Stimulated activated naive CD8-positive, alpha-beta T cell treated with anti-CD3 and anti-CD28 coated beads, Interleukin-15, Interleukin-2, amounts not matched to agents 100 U/mL and 50 U/mL, for 24 hours (primary cell): Measurements from ENCODE around the gene CACNA1F.

Experiments used
- ATAC-seq: fragments of 150-1000 bp; cut with Tn5 transposase; one replicate; pipeline ENCODE4 v1.10.0; 2021
- DNase-seq: peaks from one replicate; pipeline ENCODE4 v3.0.0; 2021

The CACNA1F gene

GRCh38 chrX:49198540-49199314 is 34.4 kb downstream of the CACNA1F start:
- ATAC-seq (no peak), DNase-seq (no peak)

- DNase-seq (no peak), ATAC-seq (no peak)
These were observed 35.5 kb downstream of the CACNA1F start for GRCh38 chrX:49197543-49198087.

GRCh38 chrX:49193542-49193964 is 39.6 kb downstream of the CACNA1F start:
- DNase-seq (no peak), ATAC-seq (no peak)

- ATAC-seq (no peak), DNase-seq (peak; percentile 56)
These were observed 40.3 kb downstream of the CACNA1F start for GRCh38 chrX:49192722-49193328.

DNA sequence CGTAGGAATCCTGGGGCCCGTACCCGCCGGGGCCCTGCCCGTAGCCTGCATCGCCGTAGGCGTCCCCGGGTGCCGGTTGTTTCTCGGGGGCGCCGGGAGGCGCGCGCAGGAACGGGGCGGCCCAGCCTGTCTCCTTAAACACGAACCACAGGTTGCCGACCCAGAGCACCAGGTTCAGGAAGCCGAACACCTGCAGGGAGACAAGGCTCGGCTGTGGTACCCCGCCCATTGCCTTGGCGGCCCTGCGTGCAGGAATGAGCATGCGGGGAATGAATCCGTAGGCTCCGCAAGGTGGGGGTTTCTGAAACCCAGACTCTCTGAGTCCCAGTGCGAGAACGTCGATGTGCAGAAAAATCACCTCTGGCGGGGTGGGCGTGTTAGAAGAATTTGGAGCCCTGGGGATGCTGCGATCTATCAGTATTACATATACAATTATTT is 41.5 kb downstream of the CACNA1F start:
- DNase-seq (peak; percentile 34), ATAC-seq (peak; percentile 8)

DNA sequence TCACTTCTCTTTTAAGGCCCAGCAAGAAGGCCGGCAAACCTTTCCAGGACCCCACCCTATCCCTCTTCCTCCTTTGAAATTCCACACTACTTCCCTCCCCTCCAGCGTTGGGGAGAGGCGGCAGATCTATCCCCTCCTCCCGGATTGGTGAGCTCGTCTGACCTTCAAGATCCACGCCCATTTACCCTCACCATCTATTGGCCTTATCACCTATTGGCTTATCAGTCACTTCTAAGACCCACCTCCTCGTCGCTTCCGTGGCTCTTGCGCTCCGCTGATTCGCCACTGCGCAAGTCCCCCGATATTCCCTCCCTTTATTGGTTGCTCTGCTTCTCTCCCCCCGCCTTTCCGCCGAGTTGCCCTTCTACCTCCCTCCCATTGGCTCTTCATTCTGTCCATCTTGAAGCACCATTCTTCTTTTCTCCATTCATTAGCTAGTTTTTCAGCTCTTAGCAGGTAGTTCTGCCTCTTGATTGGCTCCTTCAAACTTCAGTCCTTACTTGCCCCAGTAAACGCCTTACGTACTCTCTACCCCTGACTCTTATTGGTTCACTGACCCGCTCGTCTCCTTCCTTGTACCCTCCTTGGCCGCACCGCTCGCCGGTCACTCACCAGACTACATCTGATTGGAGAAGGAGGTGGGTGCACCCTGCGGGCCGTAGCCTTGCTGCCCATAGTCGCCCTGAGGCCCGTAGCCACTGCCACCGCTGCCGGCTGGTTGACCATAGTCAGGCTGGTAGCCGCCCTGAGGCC is 42.1 kb downstream of the CACNA1F start:
- ATAC-seq (peak; percentile 91), DNase-seq (peak; percentile 77)

DNA sequence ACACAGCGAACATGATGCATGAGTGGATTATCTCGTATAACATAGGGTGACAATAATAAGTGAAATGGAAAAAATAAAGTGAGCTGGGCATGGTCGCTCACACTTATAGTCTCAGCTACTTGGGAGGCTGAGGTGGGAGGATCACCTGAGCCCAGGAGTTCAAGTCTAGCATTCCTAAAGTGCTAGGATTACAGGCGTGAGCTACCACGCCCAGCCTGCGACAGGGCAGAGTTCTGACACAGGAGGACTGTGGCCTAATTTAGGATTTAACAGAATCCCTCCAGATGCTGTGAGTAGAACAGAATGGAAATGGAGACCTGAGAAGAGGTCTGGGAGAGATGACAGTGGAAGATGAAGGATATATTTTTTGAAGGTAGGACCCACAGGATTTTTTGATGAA is 43.5 kb downstream of the CACNA1F start:
- DNase-seq = no peak

GRCh38 chrX:49188468-49189076 is 44.6 kb downstream of the CACNA1F start:
- DNase-seq (no peak), ATAC-seq (no peak)

More for the DNA sequence above, 43.5 kb downstream of the CACNA1F start:
- no peak for ATAC-seq

GRCh38 chrX:49187526-49187925 is 45.6 kb downstream of the CACNA1F start:
- no peak for ATAC-seq
- no peak for DNase-seq

GRCh38 chrX:49187028-49187394 is 46.1 kb downstream of the CACNA1F start:
- ATAC-seq = no peak
- DNase-seq = no peak

DNA sequence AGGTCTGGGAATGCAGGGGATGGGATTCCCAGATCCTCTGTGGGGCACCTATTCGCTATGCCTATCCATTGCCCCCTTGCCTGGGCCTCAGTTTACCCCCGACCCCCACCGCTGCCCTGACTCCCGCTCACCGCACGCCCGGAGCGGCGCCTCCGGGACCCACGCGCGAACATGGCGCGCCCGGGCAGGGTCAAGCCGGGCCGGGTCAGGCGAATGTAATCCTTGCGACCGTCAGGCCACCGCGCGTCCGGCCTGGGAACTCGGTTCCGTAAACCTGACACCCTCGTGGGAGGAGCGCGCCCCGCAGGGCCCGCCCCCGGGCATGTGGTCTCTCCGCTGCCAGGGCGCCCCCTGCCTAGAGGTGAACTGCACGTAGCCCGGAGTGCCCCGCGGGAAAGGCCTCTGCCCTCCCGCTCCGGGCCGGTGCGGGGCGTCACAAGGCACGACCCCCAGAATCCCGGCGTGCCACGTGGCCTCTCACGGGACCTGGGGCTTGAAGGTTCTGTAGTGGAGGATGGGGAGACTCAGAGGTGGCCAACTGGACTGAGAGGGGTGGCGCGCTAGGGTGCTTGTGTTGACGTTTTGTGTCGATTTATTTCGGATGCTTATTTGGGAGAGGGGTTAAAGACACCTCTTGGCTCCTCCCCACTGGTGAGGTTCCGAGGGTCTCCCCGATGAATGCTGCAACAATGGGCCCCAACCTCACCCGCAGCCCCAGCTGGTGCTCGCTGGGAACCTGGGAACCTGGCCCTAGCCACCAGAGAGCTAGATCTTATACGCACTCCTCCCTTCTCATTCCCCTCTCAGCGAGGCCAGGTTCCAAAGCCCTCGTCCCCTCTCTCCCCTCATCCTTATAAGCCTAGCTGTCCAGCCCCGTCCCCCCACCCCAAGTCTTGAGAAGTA is 46.8 kb downstream of the CACNA1F start, which contains the start of gene PRICKLE3:
PRICKLE3 (minus strand) TSS at position 249 of the 903 bp plus-strand sequence; CDS start at position 173, 76 bp downstream.
- DNase-seq (peak; percentile 83), ATAC-seq (peak; percentile 11)

DNA sequence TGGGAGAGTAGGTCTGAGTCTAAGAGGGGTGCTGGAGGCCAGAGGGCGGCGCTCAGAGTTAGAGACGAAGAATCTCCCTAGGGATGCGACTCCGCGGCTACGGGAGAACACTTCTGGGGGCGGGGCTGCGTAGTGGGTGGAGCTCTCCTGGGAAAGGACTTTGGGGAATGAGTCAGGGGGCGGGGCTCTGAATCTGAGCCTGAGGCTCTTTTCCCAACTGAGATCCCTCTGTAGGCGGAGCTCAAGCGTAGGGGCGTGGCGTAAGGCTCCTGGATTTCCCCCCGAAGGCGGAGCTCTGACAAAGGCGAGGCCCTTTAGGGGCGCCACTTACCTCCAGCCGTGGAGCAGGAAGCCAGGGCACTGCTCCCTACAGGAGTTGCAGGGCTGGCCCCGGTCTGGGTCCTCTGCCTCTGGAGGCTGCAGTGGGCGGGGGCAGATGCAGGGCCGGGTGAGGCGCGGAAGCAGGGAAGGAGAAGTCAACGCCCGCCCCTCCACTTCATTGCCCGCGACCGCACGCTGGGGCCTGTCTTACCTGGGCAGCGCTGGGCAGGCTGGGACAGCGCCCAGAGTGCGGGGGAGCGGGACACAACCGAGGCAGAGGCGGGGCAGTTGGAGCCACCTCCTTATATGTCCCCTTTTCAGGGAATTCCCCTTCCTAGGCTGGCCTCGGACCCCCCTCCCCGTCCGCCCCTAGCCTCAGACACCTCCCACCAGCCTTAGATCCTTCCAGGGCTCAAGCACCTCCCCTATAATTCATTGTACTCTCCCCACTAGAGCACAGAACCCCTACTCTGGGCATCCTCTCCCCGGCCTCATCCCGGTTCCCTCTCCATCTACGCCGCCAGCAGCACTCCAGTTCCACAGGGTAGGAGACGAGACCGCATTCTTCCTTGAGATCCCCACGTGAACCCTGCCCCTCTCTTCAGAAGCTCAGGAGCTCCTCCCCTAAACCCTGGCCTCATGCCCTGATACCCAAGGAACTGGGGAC is 48.6 kb downstream of the CACNA1F start:
- peak; percentile 54 for DNase-seq

GRCh38 chrX:49183701-49184281 is 49.3 kb downstream of the CACNA1F start:
- DNase-seq (no peak), ATAC-seq (no peak)

More for the DNA sequence above, 48.6 kb downstream of the CACNA1F start:
- peak; percentile 67 for ATAC-seq

DNA sequence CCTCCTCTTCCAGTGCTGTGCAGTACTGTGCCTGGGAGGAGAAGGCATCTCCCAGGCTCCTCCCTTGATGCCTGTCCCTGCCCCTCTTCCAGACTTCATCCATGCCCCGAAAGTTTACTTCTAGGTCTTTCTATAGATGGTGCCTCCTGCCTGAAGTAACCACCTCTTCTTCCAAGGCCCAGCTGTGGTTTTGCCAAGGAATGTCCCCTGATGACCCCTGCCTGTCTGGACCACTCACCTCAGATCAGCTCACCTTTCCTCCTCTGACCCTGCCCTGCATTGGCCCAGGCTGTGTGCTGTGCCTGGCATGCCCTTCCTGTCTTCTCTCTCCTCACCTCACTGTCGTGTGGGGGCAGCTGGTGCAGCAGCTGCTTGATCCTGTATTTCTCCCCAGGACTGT is 53.8 kb downstream of the CACNA1F start:
- ATAC-seq (no peak), DNase-seq (no peak)

- no peak for DNase-seq
- no peak for ATAC-seq
These were observed 54.6 kb downstream of the CACNA1F start for GRCh38 chrX:49178537-49178936.

DNA sequence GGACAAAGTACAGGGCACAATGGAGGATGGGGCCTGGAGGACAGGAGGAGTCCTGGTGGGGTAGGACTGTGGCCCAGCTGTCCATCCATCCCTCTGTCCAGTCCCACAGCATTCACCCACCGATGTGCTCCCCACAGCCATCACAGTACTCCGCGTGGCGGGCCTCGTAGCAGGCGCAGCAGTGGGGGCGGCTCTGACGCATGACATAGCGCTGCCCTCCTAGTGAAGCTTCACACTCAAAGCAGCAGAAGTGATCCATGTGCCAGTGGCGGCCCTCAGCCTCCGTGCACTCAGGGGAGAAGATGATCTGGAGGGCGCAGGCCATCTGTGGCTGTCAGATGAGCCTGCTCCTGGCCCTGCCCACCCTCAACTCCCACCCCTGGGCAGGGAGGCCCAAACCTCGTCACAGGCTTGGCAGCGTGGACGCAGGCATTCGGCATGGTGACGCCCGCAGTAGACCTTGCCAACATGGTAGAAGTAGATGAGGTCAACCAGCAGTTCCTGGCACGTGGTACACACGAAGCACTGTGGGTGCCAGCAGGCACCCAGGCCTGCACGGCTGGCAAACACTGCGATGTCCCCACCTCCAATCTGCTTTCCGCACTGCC is 55.2 kb downstream of the CACNA1F start:
- no peak for DNase-seq
- no peak for ATAC-seq

- ATAC-seq = peak; percentile 35
- no peak for DNase-seq
These were observed 55.8 kb downstream of the CACNA1F start for GRCh38 chrX:49177338-49177833.

GRCh38 chrX:49176421-49177326 is 56.5 kb downstream of the CACNA1F start:
- ATAC-seq (no peak), DNase-seq (no peak)
